Right atrium auricular region (tissue), 2 donors: ENCODE results near the gene CREB3. TPM values are rescaled to one million over a fixed set of nuclear protein-coding genes. Genes with fewer than 3 reads are reported as not detected.

ENCODE experiments used
- DNase-seq: peaks from one replicate; pipeline ENCODE4 v3.0.0-alpha.2; 2019; ENCODE audit warnings: low spot score
- H3K27ac ChIP-seq, 2 donors: fragments of 200-600 bp; sonication (generic); 1 replicate in 1 of 2; 2 replicates in 1 of 2; pipeline ENCODE4 v1.5.1; 2016 to 2019
- H3K27me3 ChIP-seq, 2 donors: fragments of 200-600 bp; sonication (generic); one replicate each; pipeline versions ENCODE4 v1.5.1 to v1.6.0; 2017 to 2019
- H3K36me3 ChIP-seq: fragments of 200-600 bp; sonication (generic); one replicate; pipeline ENCODE4 v1.5.1; 2016
- H3K4me1 ChIP-seq, 2 donors: fragments of 200-600 bp; sonication (generic); one replicate each; pipeline versions ENCODE4 v1.5.1 to v1.6.0; 2017 to 2019
- H3K4me3 ChIP-seq, 2 donors: fragments of 200-600 bp; sonication (generic); 1 replicate in 1 of 2; 2 replicates in 1 of 2; pipeline ENCODE4 v1.5.1; 2017 to 2019; ENCODE audit warnings: mild to moderate bottlenecking in 1 of 2, moderate library complexity in 1 of 2
- H3K9me3 ChIP-seq, 2 donors: fragments of 200-600 bp; sonication (generic); one replicate each; pipeline ENCODE4 v1.5.1; 2019
- CTCF ChIP-seq, 2 donors: fragments of 200-600 bp; sonication (generic); IDR thresholded peaks; one replicate each; pipeline ENCODE4 v1.5.1; 2019; ENCODE audit warnings: antibody characterized with exemption in 2 of 2
- total RNA-seq, 2 donors: library from RNA; depleted of rRNA; stranded (reverse); fragments of >200 nt; gene quantifications; one replicate each; pipeline ENCODE4 v1.1.0, GENCODE V29; 2016

Gene CREB3
- total RNA-seq, 2 donors from 2014 or later: 34.6 to 48.5 TPM

- peaks cover 99% of the 10 kb centered on the region for H3K36me3 ChIP-seq
- H3K27me3 ChIP-seq: no peaks in the 10 kb centered on the region
- DNase-seq: no peak
- H3K4me1 ChIP-seq: peaks cover 0 to 10% of the 10 kb centered on the region in 2 donors
- no peak for TF ChIP-seq CTCF (IDR thresholded peaks at IDR 0.05)
- no peaks in the 10 kb centered on the region for H3K9me3 ChIP-seq
- no peak overlapping the region for H3K4me3 ChIP-seq
- no peak overlapping the region for H3K27ac ChIP-seq
Measured at GRCh38 chr9:35714579-35715252, 17.8 kb upstream of the CREB3 start.

- peaks cover 100% of the 10 kb centered on the region for H3K36me3 ChIP-seq
- DNase-seq: no peak
- H3K4me1 ChIP-seq: peaks cover 0 to 5% of the 10 kb centered on the region in 2 donors
- no peaks in the 10 kb centered on the region for H3K27me3 ChIP-seq
- no peaks in the 10 kb centered on the region for H3K9me3 ChIP-seq
- H3K4me3 ChIP-seq: no peak overlapping the region
- TF ChIP-seq CTCF (IDR thresholded peaks at IDR 0.05): no peak
- H3K27ac ChIP-seq: no peak overlapping the region
Measured at GRCh38 chr9:35716230-35716629, 16.2 kb upstream of the CREB3 start.

DNA sequence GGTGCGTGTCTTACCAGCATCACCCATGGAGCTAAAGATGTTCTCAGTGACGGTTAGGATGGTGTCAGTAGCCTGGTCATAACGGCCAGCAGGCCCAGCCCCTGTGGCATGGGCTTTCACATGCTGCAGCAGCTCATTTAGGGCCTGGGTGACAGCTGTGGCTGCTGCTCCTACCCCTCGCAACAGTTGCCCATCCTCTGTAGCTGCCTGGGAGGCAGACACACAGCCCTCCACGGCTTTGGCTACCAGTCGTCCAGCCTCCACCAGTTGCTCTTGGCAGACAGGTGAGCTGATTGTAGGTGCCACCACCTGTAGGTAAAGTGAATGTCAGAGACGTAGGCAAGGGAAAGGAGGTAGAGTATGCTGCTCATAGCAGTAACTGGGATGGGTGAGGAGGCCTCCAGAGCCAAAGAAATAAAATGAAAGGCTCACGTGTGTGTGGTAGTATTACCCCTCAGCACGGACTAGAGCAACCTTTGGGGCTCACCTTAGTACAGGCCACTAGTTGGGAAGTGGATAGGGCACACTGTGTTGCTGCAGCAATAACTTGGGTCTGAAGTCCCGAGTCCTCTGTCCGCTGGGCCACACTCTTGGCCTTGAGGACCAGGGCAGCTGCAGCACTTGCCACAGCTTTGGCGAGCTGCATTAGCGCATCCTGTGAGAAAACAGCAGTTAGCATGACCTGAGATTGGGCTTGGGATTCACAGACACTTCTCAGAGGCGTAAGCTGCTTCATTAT lies 15.2 kb upstream of the CREB3 start:
- Histone ChIP-seq H3K4me1 (no peaks in the 10 kb centered on the region), H3K27ac (no peak overlapping the region)
- no peak for TF ChIP-seq CTCF (IDR thresholded peaks at IDR 0.05)

DNA sequence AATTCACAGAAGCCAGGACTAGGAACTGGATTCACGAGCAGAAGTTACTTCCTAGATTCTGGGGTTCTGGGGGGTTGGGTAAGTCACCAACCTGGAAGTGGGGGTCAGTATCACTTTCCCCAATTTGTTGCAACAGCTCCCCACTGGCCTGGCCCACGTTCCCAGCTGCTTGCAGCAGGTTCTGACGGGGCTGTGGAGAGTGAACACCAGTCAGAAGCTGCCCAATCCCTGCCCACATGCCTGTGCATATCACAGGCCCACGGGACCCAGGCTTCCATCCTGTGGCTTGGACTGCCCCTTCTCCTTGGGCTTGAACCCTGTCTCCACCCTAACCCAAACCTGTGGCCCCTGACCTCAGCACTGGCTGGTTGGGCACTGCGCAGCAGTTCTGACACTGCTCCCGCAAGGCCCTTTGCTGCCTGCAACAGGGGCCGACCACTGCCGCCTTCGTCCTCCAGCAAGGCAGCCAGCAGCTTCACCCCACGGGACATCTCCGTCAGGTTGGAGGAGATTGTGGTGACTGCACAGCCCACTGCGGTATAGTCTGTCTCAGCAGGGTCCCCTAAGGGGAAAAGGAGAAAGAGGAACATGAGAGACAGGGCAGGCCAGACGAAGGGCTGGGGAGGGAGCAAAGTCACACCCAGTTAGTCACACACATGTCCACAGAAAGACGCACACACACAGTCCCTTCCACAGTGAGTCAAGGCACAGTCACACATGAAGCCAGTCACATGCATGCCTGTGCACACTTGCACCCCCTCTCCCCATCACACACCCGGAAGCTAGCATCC lies 13.6 kb upstream of the CREB3 start:
- Histone ChIP-seq H3K27me3 (no peaks in the 10 kb centered on the region), H3K36me3 (peaks cover 100% of the 10 kb centered on the region), H3K9me3 (no peaks in the 10 kb centered on the region), H3K4me1 (no peaks in the 10 kb centered on the region), H3K4me3 (no peak overlapping the region), H3K27ac (no peak overlapping the region)
- DNase-seq: no peak
- TF ChIP-seq CTCF (IDR thresholded peaks at IDR 0.05): no peak

More for the DNA sequence above, 15.2 kb upstream of the CREB3 start:
- Histone ChIP-seq H3K27me3 (no peaks in the 10 kb centered on the region), H3K4me3 (no peak overlapping the region), H3K9me3 (no peaks in the 10 kb centered on the region), H3K36me3 (peaks cover 100% of the 10 kb centered on the region)
- DNase-seq: no peak

DNA sequence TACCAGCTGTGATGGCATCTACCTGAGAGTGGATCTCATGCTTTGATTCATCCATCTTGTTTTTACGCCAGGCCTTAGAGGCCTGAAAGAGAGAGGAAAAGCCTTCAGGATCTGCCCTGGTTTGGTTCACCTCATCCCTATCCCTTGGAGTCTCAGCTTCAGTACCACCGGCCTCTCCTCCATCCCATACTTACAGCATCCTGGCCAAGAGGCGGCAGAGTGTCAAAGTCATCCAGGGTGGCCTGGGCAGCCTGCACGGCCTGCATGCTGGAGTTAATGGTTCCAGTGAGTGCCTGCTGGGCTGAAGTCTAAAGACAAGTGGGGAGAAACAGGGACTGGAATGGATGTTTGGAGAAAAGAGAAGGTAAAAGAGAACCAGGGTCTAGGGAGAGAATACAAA lies 12.9 kb upstream of the CREB3 start:
- H3K27ac ChIP-seq: no peak overlapping the region

More for the DNA sequence above, 12.9 kb upstream of the CREB3 start:
- no peak for TF ChIP-seq CTCF (IDR thresholded peaks at IDR 0.05)
- H3K4me3 ChIP-seq: no peak overlapping the region
- H3K36me3 ChIP-seq: peaks cover 100% of the 10 kb centered on the region
- no peaks in the 10 kb centered on the region for H3K27me3 ChIP-seq
- H3K9me3 ChIP-seq: no peaks in the 10 kb centered on the region
- DNase-seq: no peak
- no peaks in the 10 kb centered on the region for H3K4me1 ChIP-seq
